ENCODE data around the gene UNCX.
"Not testable (repeated sequence)": the region's sequence is repeated elsewhere in the genome, so short reads cannot be mapped to it uniquely, and the experiment has no call there.

Gene UNCX

GRCh38 chr7:1232623-1233332 is at the start of gene UNCX:
TSS of gene UNCX (plus strand) at chr7:1232872. CDS start at chr7:1233018, 146 bp downstream.
- DNase-seq: no peak

GRCh38 chr7:1187127-1187526 is 45.5 kb upstream of the UNCX start:
- DNase-seq: no peak

- DNase-seq: no peak
Measured at GRCh38 chr7:1188720-1189294, 43.9 kb upstream of the UNCX start.

- DNase-seq: no peak
Measured at GRCh38 chr7:1189986-1190772, 42.5 kb upstream of the UNCX start.

- peak; percentile 94 for DNase-seq
Measured at GRCh38 chr7:1192171-1192676, 40.4 kb upstream of the UNCX start.

GRCh38 chr7:1193593-1194424 is 38.9 kb upstream of the UNCX start:
- DNase-seq: peak; percentile 52 to 69

GRCh38 chr7:1196441-1196840 is 36.2 kb upstream of the UNCX start:
- DNase-seq: not testable (repeated sequence)

GRCh38 chr7:1196950-1197349 is 35.7 kb upstream of the UNCX start:
- no peak for DNase-seq

GRCh38 chr7:1197997-1198625 is 34.6 kb upstream of the UNCX start:
- no peak for DNase-seq

- DNase-seq: no peak
Measured at GRCh38 chr7:1200045-1200444, 32.6 kb upstream of the UNCX start.

- DNase-seq: no peak
Measured at GRCh38 chr7:1201916-1202315, 30.8 kb upstream of the UNCX start.

- not testable (repeated sequence) for DNase-seq
Measured at GRCh38 chr7:1202914-1203313, 29.8 kb upstream of the UNCX start.

GRCh38 chr7:1204460-1205140 is 28.1 kb upstream of the UNCX start:
- no peak for DNase-seq

GRCh38 chr7:1205742-1206141 is 26.9 kb upstream of the UNCX start:
- not testable (repeated sequence) for DNase-seq

GRCh38 chr7:1209097-1209496 is 23.6 kb upstream of the UNCX start:
- no peak for DNase-seq

- no peak for DNase-seq
Measured at GRCh38 chr7:1210321-1210978, 22.2 kb upstream of the UNCX start.

- DNase-seq: no peak
Measured at GRCh38 chr7:1210979-1211608, 21.6 kb upstream of the UNCX start.

GRCh38 chr7:1211611-1212010 is 21.1 kb upstream of the UNCX start:
- no peak for DNase-seq

- DNase-seq: not testable (repeated sequence)
Measured at GRCh38 chr7:1212025-1212424, 20.6 kb upstream of the UNCX start.

- DNase-seq: no peak
Measured at GRCh38 chr7:1214516-1214915, 18.2 kb upstream of the UNCX start.
